ENCODE results near the gene USB1. TPM values are rescaled to one million over a fixed set of nuclear protein-coding genes. Genes with fewer than 3 reads are reported as not detected.

Gene USB1
- total RNA-seq, 1 donor from 2014 or later, result 39.9 TPM

DNA sequence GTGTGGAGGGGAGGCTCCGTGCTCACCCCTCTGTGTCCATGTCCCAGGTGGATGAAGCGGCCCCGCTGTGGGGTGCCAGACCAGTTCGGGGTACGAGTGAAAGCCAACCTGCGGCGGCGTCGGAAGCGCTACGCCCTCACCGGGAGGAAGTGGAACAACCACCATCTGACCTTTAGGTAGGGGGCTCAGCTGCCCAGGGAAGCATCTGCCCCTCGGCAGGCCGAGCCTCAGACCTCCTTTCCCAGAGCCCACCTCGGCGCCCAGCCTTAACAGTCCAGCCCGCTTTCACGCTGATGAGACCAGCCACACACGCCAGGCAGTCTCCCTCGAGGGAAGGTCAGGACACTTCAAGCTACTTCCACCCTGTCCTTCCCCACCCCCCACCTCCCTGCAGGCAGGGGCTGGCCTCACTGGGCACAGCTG, 37.0 kb downstream of the USB1 start:
- Histone ChIP-seq H3K36me3 (peaks cover 44% of the 10 kb centered on the region), H3K4me3 (no peak overlapping the region), H3K27ac (no peak overlapping the region), H3K27me3 (ENCODE audit: low read depth) (no peaks in the 10 kb centered on the region), H3K4me1 (peaks cover 15% of the 10 kb centered on the region), H3K9me3 (no peaks in the 10 kb centered on the region)
- no peak for ATAC-seq
- TF ChIP-seq CTCF (IDR thresholded peaks at IDR 0.05), result no peak
- intact Hi-C loops (cut with DNase I), result no loop called here
- no peak for DNase-seq

GRCh38 chr16:58039829-58040495, 38.8 kb downstream of the USB1 start:
- Histone ChIP-seq H3K4me1 (peaks cover 6% of the 10 kb centered on the region), H3K27me3 (ENCODE audit: low read depth) (no peaks in the 10 kb centered on the region), H3K4me3 (no peak overlapping the region), H3K36me3 (peaks cover 58% of the 10 kb centered on the region), H3K9me3 (no peaks in the 10 kb centered on the region), H3K27ac (no peak overlapping the region)
- intact Hi-C loops (cut with DNase I), result no loop called here
- ATAC-seq (no peak), DNase-seq (no peak)
- TF ChIP-seq CTCF (IDR thresholded peaks at IDR 0.05), result no peak

DNA sequence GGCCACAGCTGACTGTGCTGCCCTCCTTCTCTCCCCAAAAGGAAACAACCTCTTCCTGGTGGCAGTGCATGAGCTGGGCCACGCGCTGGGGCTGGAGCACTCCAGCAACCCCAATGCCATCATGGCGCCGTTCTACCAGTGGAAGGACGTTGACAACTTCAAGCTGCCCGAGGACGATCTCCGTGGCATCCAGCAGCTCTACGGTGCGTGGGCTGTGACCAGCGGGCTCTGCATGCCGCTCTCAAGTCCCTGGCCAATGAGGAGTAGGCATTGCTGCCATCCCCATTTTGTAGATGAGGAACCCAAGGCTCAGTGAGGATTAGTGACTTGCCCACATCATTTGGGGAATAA, 39.3 kb downstream of the USB1 start:
- TF ChIP-seq CTCF (IDR thresholded peaks at IDR 0.05), result no peak
- Histone ChIP-seq H3K27ac (no peak overlapping the region), H3K9me3 (no peaks in the 10 kb centered on the region), H3K36me3 (peaks cover 58% of the 10 kb centered on the region), H3K27me3 (ENCODE audit: low read depth) (no peaks in the 10 kb centered on the region), H3K4me3 (no peak overlapping the region), H3K4me1 (peaks cover 6% of the 10 kb centered on the region)
- intact Hi-C loops (cut with DNase I), result no loop called here
- DNase-seq (no peak), ATAC-seq (no peak)

DNA sequence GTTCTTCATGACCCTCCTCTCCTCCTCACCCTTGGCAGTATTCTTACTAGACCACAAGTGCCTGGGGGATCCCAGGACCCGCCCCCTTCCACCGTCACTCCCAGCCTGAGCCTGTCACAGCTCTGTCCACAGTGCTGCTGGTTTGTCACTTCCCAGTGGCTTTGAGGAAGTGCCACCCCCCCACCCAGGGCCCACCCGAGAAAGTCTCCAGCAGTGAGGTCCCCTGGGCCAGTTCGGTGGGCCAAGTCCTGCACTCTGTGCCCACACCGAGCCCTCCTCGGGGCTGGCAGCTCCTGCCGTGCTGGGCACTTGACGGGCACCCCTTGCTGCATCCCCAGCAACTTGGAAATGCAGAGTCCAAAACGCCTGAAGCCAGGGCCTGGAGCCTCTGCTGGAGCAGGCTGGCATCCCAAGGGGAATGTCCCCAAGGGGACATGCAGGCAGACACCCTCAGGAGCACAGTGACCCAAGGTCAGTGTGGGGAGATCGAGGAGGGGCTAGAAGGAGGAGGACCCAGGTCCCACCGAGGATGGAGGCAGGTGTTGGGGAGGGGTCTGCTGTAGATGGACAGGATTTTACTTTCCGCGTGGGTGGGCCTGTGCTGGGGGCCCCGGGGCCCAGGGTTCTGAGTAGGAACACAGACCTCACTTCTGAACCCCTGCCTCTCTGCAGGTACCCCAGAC, 39.9 kb downstream of the USB1 start:
- no peak overlapping the region for H3K4me3 ChIP-seq
- H3K4me1 ChIP-seq, result peaks cover 1% of the 10 kb centered on the region
- ATAC-seq, result no peak
- intact Hi-C loops (cut with DNase I), result no loop called here
- no peak for DNase-seq
- no peaks in the 10 kb centered on the region for H3K27me3 ChIP-seq (ENCODE audit: low read depth)
- no peak for TF ChIP-seq CTCF (IDR thresholded peaks at IDR 0.05)
- H3K27ac ChIP-seq, result no peak overlapping the region
- peaks cover 58% of the 10 kb centered on the region for H3K36me3 ChIP-seq
- H3K9me3 ChIP-seq, result no peaks in the 10 kb centered on the region

GRCh38 chr16:58041628-58041955, 40.4 kb downstream of the USB1 start:
- Histone ChIP-seq H3K27ac (no peak overlapping the region), H3K36me3 (peaks cover 58% of the 10 kb centered on the region), H3K4me3 (no peak overlapping the region), H3K4me1 (peaks cover under 1% of the 10 kb centered on the region), H3K9me3 (no peaks in the 10 kb centered on the region), H3K27me3 (ENCODE audit: low read depth) (no peaks in the 10 kb centered on the region)
- no peak for ATAC-seq
- no peak for TF ChIP-seq CTCF (IDR thresholded peaks at IDR 0.05)
- intact Hi-C loops (cut with DNase I), result no loop called here
- DNase-seq, result no peak

Data from lower lobe of right lung (tissue), 2 donors.